Hepatocyte (in vitro differentiated cells): ENCODE results near the gene ZNF581. TPM values are rescaled to one million over a fixed set of nuclear protein-coding genes. Genes with fewer than 3 reads are reported as not detected.

ENCODE experiments used
- DNase-seq: peaks from one replicate; pipeline ENCODE4 v3.0.0-alpha.2; 2016; ENCODE audit warnings: low spot score
- H2AFZ ChIP-seq: fragments of 200-600 bp; sonication (generic); 2 replicates; pipeline ENCODE4 v1.6.0; 2016; ENCODE audit warnings: antibody characterized with exemption, mild to moderate bottlenecking
- H3K27ac ChIP-seq: fragments of 200-600 bp; sonication (generic); 2 replicates; pipeline ENCODE4 v1.5.1; 2016; ENCODE audit warnings: mild to moderate bottlenecking
- H3K27me3 ChIP-seq: fragments of 200-600 bp; sonication (generic); 2 replicates; pipeline ENCODE4 v1.6.1; 2016
- H3K36me3 ChIP-seq: fragments of 200-600 bp; sonication (generic); replicated peaks from 2 replicates; pipeline ENCODE4 v1.5.1; 2016; ENCODE audit warnings: low read depth; ENCODE audit not compliant: insufficient read depth
- H3K4me1 ChIP-seq: fragments of 200-600 bp; sonication (generic); 2 replicates; pipeline ENCODE4 v1.5.1; 2016; ENCODE audit warnings: mild to moderate bottlenecking, moderate library complexity; ENCODE audit not compliant: insufficient read depth
- H3K4me2 ChIP-seq: fragments of 200-600 bp; sonication (generic); 2 replicates; pipeline ENCODE4 v1.6.0; 2016
- H3K4me3 ChIP-seq: fragments of 200-600 bp; sonication (generic); 2 replicates; pipeline ENCODE4 v1.5.1; 2016; ENCODE audit warnings: mild to moderate bottlenecking
- H3K79me2 ChIP-seq: fragments of 200-600 bp; sonication (generic); 2 replicates; pipeline ENCODE4 v1.6.0; 2017; ENCODE audit warnings: mild to moderate bottlenecking
- H3K9me2 ChIP-seq: fragments of 200-600 bp; sonication (generic); replicated peaks from 2 replicates; pipeline ENCODE4 v1.6.0; 2017; ENCODE audit warnings: mild to moderate bottlenecking; ENCODE audit not compliant: insufficient read depth
- H3K9me3 ChIP-seq: fragments of 200-600 bp; sonication (generic); 2 replicates; pipeline ENCODE4 v1.5.1; 2016; ENCODE audit warnings: low read depth, mild to moderate bottlenecking
- H4K20me1 ChIP-seq: fragments of 200-600 bp; sonication (generic); 2 replicates; pipeline ENCODE4 v1.6.0; 2016; ENCODE audit warnings: mild to moderate bottlenecking; ENCODE audit not compliant: insufficient read depth, poor library complexity, severe bottlenecking
- EZH2 ChIP-seq: fragments of 200-600 bp; sonication (generic); IDR thresholded peaks from 2 replicates; pipeline ENCODE4 v1.6.1; 2016; ENCODE audit warnings: antibody characterized with exemption, mild to moderate bottlenecking, borderline replicate concordance
- EZH2phosphoT487 ChIP-seq: fragments of 200-600 bp; sonication (generic); IDR thresholded peaks from one replicate; pipeline ENCODE4 v1.6.1; 2018; ENCODE audit warnings: antibody characterized with exemption, mild to moderate bottlenecking, low read depth, moderate library complexity; ENCODE audit not compliant: unreplicated experiment, severe bottlenecking
- WGBS: methylation state at CpG from one replicate; pipeline ENCODE4 v1.1.6; 2016; ENCODE audit warnings: low lambda C conversion rate; ENCODE audit errors: missing lambda C conversion rate; 5-methylcytosine and 5-hydroxymethylcytosine counted together
- polyA plus RNA-seq: library from polyadenylated mRNA; unstranded; fragments of >200 nt; fragmentation: Nextera tagmentation; extraction: Ambion mirVana; gene quantifications from 2 replicates; pipeline ENCODE4 v1.2.1, GENCODE V29; 2016
- total RNA-seq: library from RNA; depleted of rRNA; stranded (reverse); fragments of >200 nt; gene quantifications from 2 replicates; pipeline ENCODE4 v1.2.3, GENCODE V29; 2014
- TF ChIP-seq, protein P1 (sequence below): fragments of 200-600 bp; sonication (generic); IDR thresholded peaks from 2 replicates; pipeline ENCODE4 v1.5.1; 2016; ENCODE audit warnings: antibody characterized with exemption, mild to moderate bottlenecking; ENCODE audit not compliant: poor library complexity

Gene ZNF581
- total and polyA plus RNA-seq, 2 experiments from 2014 or later = 12.2 to 22.5 TPM

DNA sequence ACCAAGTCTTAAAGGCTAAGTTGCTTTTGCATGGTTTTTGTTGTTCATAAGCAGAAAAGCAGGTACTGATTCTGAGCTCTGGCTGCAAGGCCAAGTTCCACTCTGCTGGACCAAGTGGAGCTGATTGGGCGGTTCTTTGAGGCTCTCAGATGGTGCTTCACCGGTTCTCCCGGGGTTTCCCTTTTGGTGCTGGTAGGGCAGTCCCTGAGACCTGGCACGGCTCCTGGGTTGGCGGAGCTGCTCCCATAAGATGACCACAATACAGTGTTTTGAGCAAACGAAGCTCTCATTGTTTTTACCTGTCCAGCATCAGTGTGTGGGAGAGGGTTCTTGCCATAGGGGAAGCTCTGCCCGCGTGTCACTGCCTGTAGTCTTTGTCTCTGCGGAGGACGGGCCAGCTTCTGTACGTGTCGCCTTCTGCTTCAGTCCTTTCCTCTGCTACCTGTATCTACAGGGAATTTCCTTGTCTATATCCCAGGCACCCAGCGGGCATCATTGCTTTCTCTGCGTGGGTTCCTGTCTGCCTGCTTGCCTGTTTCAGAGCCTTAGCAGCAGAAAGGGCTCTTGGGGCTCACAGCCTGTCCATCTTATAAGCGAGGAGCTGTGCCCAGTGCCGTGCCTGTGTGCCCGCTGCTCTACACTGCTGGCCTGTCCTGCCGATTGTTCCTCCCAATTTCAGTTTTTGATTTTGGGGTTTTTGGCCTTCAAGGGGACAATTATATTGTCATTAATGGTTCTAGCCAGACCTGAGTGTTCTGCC lies 13.7 kb downstream of the ZNF581 start:
- Histone ChIP-seq H3K27ac (no peak overlapping the region), H4K20me1 (peaks cover 62% of the 10 kb centered on the region)

DNA sequence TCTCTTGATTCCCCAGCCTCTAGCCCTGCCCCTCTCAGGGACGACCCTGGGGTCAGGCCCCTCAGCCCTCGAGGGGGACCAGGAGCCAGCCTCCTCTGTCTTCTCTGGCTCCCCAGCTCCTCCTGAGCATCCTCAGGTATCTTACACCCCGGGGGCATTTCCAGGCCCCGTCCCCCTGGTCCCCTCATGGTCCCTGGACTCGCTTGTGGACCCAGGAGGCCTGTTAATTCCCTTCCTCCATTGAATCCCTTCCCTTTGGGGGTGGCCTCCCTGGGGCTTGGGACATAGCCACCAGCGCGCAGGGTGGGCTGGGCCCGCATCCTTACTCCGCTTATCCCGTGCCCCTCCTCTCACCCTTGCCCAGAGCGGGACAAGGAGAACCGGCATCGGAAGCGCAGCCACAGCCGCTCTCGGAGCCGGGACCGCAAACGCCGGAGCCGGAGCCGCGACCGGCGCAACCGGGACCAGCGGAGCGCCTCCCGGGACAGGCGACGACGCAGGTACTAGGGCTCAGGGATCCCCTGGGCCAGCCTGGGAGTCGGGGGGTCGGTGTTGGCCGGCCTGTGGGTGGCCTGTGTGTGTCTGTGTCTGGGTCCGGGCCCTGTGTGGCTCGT lies 15.5 kb downstream of the ZNF581 start:
- 94% methylated on average over 32 of the region's 37 CpGs for WGBS

More for the DNA sequence above, 13.7 kb downstream of the ZNF581 start:
- Histone ChIP-seq H3K27me3 (no peaks in the 10 kb centered on the region), H3K9me3 (no peaks in the 10 kb centered on the region), H3K4me1 (peaks cover 25% of the 10 kb centered on the region), H2AFZ (no peak overlapping the region), H3K9me2 (no peaks in the 10 kb centered on the region), H3K79me2 (peaks cover 71% of the 10 kb centered on the region), H3K4me3 (peak overlapping the region; percentile 54), H3K4me2 (peak overlapping the region; percentile 94), H3K36me3 (no peaks in the 10 kb centered on the region)
- TF ChIP-seq EZH2 (no peak), EZH2phosphoT487 (no peak)
- TF ChIP-seq, protein P1, sequence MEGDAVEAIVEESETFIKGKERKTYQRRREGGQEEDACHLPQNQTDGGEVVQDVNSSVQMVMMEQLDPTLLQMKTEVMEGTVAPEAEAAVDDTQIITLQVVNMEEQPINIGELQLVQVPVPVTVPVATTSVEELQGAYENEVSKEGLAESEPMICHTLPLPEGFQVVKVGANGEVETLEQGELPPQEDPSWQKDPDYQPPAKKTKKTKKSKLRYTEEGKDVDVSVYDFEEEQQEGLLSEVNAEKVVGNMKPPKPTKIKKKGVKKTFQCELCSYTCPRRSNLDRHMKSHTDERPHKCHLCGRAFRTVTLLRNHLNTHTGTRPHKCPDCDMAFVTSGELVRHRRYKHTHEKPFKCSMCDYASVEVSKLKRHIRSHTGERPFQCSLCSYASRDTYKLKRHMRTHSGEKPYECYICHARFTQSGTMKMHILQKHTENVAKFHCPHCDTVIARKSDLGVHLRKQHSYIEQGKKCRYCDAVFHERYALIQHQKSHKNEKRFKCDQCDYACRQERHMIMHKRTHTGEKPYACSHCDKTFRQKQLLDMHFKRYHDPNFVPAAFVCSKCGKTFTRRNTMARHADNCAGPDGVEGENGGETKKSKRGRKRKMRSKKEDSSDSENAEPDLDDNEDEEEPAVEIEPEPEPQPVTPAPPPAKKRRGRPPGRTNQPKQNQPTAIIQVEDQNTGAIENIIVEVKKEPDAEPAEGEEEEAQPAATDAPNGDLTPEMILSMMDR = no peak
- DNase-seq = no peak
- WGBS = 76% methylated on average over 18 of the region's 18 CpGs

DNA sequence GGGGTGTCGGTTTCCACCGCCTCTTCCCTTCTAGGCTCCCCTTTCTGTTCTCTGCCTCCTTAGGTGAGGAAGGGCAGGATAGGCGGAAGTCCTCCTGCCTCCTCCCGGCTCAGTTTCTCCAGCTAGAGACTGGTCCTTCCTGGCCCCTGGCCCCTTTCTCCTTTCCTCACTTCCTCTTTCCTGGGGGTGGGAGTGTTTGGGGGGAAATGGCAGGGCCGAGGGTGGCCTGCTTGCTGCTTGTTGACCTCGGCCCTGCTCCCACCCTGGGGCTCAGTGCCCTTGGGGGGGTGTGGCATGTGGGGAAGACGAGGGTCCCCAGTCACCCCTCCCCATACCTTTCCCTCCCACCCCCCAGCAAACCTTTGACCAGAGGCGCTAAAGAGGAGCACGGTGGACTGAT lies 16.4 kb downstream of the ZNF581 start:
- H3K4me1 ChIP-seq = peaks cover 25% of the 10 kb centered on the region
- WGBS = 93% methylated on average over 4 of the region's 9 CpGs
- no peak for DNase-seq
- no peak overlapping the region for H2AFZ ChIP-seq
- H3K9me2 ChIP-seq = no peaks in the 10 kb centered on the region
- peaks cover 80% of the 10 kb centered on the region for H4K20me1 ChIP-seq
- TF ChIP-seq EZH2phosphoT487 (no peak), EZH2 (no peak)
- TF ChIP-seq, protein P1 = no peak
- no peaks in the 10 kb centered on the region for H3K27me3 ChIP-seq
- H3K9me3 ChIP-seq = no peaks in the 10 kb centered on the region
- H3K4me3 ChIP-seq = no peak overlapping the region
- peaks cover 5% of the 10 kb centered on the region for H3K36me3 ChIP-seq
- peaks cover 95% of the 10 kb centered on the region for H3K79me2 ChIP-seq
- H3K4me2 ChIP-seq = no peak overlapping the region
- no peak overlapping the region for H3K27ac ChIP-seq

More for the DNA sequence above, 15.5 kb downstream of the ZNF581 start:
- H3K9me3 ChIP-seq = no peaks in the 10 kb centered on the region
- no peak overlapping the region for H3K4me3 ChIP-seq
- H3K9me2 ChIP-seq = no peaks in the 10 kb centered on the region
- DNase-seq = no peak
- peaks cover 25% of the 10 kb centered on the region for H3K4me1 ChIP-seq
- no peak overlapping the region for H2AFZ ChIP-seq
- no peak overlapping the region for H3K4me2 ChIP-seq
- H3K79me2 ChIP-seq = peaks cover 88% of the 10 kb centered on the region
- H4K20me1 ChIP-seq = peaks cover 76% of the 10 kb centered on the region
- peaks cover 5% of the 10 kb centered on the region for H3K36me3 ChIP-seq
- TF ChIP-seq EZH2 (no peak), EZH2phosphoT487 (no peak)
- H3K27me3 ChIP-seq = no peaks in the 10 kb centered on the region
- H3K27ac ChIP-seq = no peak overlapping the region

DNA sequence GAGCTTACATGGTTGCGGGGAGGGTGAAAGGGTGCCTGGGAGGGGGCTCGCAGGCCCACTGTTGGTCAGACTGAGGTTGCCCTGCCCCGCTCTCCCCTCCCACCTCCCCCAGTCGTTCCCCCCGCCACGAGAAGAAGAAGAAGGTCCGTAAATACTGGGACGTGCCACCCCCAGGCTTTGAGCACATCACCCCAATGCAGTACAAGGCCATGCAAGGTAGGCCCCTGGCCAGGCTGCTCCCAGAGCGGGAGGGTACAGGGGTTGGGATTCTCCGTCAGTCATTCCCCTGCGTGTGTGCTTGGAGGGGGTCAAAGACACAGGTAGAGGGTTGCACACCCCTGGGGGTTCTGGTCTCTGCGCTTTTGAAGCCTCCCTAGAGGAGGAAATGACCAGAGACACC lies 17.0 kb downstream of the ZNF581 start:
- H3K4me2 ChIP-seq = no peak overlapping the region
- H2AFZ ChIP-seq = no peak overlapping the region
- peaks cover 25% of the 10 kb centered on the region for H3K4me1 ChIP-seq
- H3K36me3 ChIP-seq = peaks cover 5% of the 10 kb centered on the region
- 98% methylated on average over 4 of the region's 12 CpGs for WGBS
- no peaks in the 10 kb centered on the region for H3K9me2 ChIP-seq
- H3K9me3 ChIP-seq = no peaks in the 10 kb centered on the region
- no peak for DNase-seq
- peaks cover 91% of the 10 kb centered on the region for H3K79me2 ChIP-seq
- H4K20me1 ChIP-seq = peaks cover 80% of the 10 kb centered on the region
- no peaks in the 10 kb centered on the region for H3K27me3 ChIP-seq
- no peak overlapping the region for H3K27ac ChIP-seq
- TF ChIP-seq, protein P1 = no peak
- no peak for TF ChIP-seq EZH2
- no peak for TF ChIP-seq EZH2phosphoT487
- H3K4me3 ChIP-seq = no peak overlapping the region
